SK-N-DZ (cell line): ENCODE results near the gene CDHR2.

ENCODE experiments used
- DNase-seq: peaks from one replicate; pipeline ENCODE4 v3.0.0-alpha.2; 2015; ENCODE audit warnings: low spot score

CDHR2 gene

GRCh38 chr5:176619569-176620332, 70.6 kb downstream of the CDHR2 start:
- DNase-seq: no peak

DNA sequence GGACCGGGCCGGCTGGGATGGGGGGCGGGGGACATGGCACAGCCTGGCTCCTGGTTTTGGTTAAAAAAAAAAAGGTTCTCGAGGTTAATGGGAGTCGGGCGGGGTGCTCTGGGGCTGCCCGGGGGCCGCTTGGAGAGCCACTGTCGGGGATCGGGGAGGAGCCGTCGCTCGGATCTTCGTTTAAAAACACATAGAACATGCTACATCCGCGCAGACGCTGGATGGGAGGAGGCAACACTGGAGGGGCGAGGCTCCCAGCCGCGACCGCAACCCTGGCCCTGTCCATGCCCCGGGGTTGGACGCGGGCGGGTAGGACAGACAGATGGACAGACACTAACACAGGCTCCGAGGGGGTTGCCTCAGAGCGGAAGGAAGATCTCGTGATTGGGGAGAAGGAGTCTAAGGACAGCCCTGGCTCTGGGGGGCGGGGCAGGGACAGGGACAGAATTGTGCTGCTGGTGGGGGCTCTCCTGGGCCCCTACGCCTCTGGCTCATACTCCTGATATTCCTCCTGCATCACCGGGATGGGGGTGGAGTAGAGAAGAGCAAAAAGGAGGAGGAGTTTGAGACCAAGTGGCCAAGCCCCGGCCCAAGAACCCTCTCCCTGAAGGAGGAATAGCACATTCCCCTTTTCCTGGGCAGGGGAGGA, 71.3 kb downstream of the CDHR2 start:
- DNase-seq: no peak

DNA sequence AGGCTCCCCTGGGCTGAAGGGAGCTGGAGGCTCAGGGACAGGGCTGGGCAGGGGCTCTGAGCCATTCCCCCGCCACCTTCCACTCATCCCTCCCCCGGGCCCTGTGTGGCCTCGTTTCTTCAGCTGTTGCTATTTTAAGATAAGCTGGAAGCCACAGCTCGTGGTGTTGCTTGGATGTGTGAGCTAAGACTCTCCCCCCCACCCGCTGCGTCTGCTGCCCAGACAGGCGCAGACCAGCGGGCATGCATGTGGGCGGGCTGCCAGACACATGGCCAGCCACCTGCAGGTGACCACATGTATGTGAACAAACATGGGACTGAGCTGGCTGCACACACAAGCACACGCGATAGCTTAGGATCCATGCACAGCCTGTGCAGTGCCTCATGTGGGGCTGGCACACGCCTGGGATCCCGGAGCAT, 72.5 kb downstream of the CDHR2 start:
- DNase-seq: no peak

- no peak for DNase-seq
Observed at GRCh38 chr5:176624142-176624541, 75.0 kb downstream of the CDHR2 start.

DNA sequence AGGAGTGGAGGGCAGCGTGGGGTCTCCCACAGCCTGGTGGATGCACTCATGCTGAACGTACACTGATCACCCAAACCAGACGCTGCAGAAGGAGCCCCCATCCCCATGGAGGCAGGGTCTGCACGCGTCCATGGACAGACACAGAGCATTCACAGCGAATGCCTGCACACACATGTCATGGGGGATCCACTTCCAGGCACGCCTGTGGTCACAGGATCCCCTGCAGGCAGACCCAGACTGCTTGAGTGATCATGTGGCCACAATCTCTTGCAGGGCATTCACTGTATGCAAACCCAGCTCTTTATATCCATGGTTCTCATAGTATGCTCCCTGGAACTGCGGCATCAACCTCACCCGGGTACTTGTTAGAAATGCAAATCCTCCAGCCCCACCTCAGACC, 75.8 kb downstream of the CDHR2 start:
- no peak for DNase-seq

DNA sequence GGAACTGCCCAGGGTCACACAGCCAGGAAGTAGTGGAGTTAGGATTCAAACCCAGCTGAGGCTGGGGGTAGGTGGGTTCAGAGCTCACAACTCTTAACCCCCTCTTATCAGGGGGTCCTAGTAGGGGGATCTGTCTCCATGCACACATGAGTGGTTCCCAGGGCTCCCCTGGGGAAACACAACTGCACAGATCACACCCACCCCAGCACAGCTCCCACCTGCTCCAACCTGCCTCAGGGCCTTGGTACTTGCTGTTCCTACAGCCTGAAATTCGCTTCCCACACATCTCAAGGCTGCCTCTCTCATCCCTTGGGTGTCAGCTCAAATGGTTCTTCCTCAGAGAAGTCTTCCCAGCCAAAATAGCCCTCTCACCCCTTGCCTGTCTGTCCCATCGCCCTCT, 76.4 kb downstream of the CDHR2 start:
- DNase-seq: no peak

GRCh38 chr5:176625966-176626875, 77.1 kb downstream of the CDHR2 start:
- DNase-seq: no peak

DNA sequence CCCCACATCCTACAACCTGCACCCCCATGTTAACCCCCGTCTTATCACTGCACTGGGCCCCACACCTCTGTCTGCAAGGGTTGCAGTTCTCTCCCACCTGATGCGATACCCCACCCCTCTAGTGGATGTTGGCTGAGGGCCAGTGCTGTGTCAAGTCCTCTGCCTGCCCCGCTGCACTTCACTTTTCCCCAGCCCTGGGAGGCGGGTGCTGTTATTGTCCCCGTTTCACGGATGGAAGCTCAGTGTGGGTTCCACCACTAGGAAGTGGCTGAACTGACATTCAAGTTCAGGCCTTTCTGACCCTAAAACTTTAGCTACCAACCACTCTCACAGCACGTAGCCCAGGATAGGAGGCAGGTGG, 77.7 kb downstream of the CDHR2 start:
- DNase-seq: no peak

DNA sequence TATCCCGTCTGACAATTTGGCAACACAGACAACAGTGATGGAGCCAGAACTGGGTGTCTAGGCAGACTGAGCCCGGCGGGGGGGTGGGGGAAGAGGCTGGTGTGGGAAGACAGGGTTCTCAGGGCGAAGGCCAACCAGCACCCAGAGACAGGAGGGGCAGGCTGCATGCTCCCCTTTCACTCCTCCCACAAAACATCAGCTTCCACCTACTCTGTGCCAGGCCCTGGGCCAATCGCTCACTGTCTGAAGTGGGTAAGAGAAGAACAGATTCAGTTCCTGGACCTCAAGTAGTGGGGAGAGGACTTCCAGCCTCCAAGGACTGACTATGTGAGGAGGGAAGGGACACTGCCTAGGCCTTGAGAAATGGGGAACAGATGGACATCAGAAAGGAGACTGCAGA, 78.4 kb downstream of the CDHR2 start:
- no peak for DNase-seq

GRCh38 chr5:176628406-176629228, 79.5 kb downstream of the CDHR2 start:
- no peak for DNase-seq

- DNase-seq: no peak
Observed at GRCh38 chr5:176629317-176629852, 80.2 kb downstream of the CDHR2 start.

- no peak for DNase-seq
Observed at GRCh38 chr5:176629853-176630680, 80.9 kb downstream of the CDHR2 start, which contains the start of the genes EIF4E1B and SNCB. TSS of gene EIF4E1B (plus strand) at chr5:176630675. CDS start at chr5:176642788, 12,113 bp downstream. TSS of gene SNCB (minus strand) at chr5:176630534. CDS start at chr5:176629654, 880 bp downstream.

DNA sequence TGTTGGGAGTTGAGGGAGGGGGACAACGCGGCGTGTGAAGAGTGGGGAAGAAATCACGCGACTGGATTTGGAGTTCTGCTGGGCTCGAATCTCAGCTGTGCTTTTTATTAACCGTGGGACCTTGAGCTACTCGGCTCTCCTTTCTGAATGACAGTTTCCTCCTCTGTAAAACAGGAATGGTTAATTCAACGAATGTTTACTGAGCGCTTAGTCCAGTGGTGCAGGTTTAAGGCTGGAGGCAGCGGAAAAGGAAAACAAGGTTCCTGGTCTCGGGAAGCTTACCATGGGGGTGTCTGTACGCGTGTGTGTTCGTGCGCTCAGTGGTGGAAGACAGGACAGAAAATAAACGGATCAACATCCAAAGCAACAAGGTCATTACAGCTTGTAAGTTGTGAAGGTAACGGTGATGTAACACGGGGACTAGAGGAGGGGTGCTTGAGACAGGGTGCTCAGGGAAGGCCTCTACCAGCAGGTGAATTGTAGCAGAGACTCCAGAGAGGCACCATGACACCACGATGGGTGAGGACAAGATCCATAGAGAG, 81.6 kb downstream of the CDHR2 start:
- DNase-seq: no peak

GRCh38 chr5:176631383-176632200, 82.5 kb downstream of the CDHR2 start:
- DNase-seq: no peak

DNA sequence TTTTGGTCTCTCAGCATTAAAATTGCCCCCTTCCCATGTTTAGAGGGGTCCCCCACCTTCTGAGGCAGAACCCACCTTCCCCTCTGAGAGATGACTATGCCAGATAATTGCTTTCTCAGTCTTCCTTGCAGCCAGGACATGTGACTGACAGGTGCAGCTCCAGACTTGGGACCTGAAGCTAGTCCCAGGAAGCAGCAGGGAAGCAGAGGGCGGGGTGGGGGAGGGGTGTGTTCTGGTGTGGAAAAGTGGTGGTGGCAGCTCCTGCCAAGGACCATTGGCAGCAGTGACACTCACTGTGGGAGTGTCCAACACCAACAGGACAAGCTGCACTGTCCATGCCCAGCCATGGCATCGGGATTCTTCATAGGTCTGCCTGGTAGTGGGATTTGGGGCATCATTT, 83.6 kb downstream of the CDHR2 start:
- DNase-seq: no peak

DNA sequence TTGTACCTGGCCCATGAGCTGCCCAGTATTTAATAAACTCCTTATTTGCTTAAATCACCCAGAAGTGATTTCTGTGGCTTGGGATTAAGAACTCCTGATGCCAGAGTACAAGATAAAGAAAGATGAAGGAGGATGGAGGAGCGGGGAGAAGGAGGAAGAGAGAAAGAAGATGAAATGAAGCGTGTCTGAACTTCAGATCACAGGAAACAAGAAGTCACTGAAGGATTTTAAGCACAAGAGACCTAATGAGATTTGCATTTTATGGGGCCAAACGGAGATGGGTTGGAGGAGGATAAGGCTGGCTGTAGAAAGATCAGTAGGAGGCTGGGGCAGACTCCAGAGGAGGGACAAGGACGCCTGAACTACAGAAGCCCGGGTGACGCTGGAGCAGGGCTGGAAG, 84.5 kb downstream of the CDHR2 start:
- no peak for DNase-seq

- DNase-seq: no peak
Observed at GRCh38 chr5:176636426-176636825, 87.3 kb downstream of the CDHR2 start.

DNA sequence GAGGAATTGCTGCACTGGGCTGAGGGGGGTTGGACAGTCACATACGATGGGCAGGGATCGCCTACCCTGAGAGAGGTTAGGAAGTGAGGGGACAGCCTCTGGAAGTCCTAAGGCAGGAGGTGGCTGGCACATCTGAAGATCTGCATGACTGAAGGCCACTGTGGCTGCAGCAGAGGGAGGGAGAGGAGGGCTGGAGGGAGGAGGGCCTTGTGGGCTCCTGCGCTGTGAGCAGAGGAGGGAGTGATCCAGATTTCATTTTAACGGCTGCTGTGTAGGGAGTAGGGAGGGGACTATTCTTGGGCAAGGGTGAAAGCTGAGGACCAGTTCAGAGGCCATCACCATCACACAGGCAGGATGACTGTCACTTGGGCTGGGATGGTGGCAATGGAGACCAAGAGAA, 88.4 kb downstream of the CDHR2 start:
- DNase-seq: no peak

DNA sequence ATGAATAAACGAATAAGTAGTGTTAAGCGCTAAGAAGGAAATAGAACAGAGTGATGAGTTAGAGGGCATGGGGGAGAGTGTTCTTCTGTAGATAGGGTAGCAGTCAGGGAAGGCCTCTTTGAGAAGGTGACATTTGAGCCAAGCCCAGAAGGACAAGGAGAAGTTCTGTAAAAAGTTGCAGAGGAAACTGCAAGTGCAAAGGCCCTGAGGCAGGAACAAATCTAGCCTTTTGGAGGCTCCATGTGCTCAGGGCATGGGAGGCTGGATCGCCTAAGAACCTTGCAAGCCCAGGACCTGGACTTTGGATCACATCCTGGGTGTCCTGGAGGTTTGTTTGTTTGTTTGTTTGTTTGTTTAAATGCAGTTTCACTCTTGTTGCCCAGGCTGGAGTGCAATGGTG, 89.3 kb downstream of the CDHR2 start:
- no peak for DNase-seq
